ENCODE measurements around the gene ISM1.

GRCh38 chr20:13295637-13296036 is 74.6 kb downstream of the ISM1 start:
- TF ChIP-seq ZNF274 (IDR thresholded peaks at IDR 0.05; ENCODE audit: low read depth, low read length) (no peak), YY1 (IDR thresholded peaks at IDR 0.05; ENCODE audit: insufficient read depth, insufficient read length) (no peak), SUZ12 (IDR thresholded peaks at IDR 0.05; ENCODE audit: extremely low read depth, insufficient read depth, insufficient read length) (no peak)
